ENCODE data around the gene PRKAB2. TPM values are rescaled to one million over a fixed set of nuclear protein-coding genes. Genes with fewer than 3 reads are reported as not detected.

Gene PRKAB2
- total RNA-seq, 3 donors from 2014 or later, result 16.6 to 27.2 (median 20.2) TPM

DNA sequence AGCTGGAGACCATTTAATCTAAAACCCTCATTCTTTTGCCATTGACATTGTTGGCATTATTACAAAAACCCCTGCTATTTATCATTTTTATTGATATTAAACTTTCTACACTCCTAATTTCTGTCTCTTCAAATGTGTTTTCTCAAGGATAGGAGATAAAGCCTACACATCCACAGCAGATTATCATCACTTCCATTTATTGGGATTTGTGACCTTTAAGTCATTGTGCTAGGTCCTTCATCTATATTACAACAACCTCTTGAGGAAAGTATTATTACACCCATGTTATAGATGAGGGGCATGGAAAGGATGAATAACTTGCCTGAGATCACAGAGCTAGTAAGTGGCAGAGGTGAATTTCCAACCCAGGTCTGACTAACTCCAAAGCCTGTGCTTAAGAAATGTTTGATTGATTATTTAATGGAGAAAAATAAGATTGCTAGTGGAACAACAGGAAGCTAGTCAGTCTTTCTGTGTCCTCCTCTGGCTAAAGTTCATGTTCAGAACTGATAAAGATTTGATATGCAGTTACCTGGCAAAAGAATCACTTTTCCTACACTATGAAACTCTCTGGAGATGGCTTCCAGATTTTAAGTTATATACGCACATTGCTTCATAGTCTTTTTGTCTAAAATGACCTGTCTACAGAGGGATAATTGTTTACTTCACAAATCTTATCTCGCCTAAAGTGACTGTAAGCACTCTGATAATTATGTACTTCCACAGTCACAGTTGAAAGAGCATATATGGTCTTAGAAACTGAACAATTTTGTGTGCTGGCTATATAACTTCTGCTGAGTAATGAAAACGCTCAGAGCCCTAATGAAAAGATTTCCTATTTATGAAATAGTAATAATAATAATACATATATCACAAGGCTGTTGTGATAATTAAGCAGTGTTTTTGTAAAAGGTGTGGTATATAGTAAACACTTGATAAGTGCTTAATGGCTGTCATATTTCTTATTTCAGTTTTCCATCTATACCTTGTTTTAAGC lies 37.9 kb upstream of the PRKAB2 start:
- ATAC-seq (no peak), DNase-seq (no peak)
- Histone ChIP-seq H3K9me3 (no peaks in the 10 kb centered on the region), H3K4me1 (ENCODE audit: low read depth) (peaks cover 14% of the 10 kb centered on the region), H3K36me3 (ENCODE audit: low read depth) (no peaks in the 10 kb centered on the region), H3K4me3 (no peak overlapping the region)
- TF ChIP-seq, protein P1, sequence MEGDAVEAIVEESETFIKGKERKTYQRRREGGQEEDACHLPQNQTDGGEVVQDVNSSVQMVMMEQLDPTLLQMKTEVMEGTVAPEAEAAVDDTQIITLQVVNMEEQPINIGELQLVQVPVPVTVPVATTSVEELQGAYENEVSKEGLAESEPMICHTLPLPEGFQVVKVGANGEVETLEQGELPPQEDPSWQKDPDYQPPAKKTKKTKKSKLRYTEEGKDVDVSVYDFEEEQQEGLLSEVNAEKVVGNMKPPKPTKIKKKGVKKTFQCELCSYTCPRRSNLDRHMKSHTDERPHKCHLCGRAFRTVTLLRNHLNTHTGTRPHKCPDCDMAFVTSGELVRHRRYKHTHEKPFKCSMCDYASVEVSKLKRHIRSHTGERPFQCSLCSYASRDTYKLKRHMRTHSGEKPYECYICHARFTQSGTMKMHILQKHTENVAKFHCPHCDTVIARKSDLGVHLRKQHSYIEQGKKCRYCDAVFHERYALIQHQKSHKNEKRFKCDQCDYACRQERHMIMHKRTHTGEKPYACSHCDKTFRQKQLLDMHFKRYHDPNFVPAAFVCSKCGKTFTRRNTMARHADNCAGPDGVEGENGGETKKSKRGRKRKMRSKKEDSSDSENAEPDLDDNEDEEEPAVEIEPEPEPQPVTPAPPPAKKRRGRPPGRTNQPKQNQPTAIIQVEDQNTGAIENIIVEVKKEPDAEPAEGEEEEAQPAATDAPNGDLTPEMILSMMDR (IDR thresholded peaks at IDR 0.05), result no peak
- intact Hi-C loops (cut with DNase I, micrococcal nuclease), result no loop called here

DNA sequence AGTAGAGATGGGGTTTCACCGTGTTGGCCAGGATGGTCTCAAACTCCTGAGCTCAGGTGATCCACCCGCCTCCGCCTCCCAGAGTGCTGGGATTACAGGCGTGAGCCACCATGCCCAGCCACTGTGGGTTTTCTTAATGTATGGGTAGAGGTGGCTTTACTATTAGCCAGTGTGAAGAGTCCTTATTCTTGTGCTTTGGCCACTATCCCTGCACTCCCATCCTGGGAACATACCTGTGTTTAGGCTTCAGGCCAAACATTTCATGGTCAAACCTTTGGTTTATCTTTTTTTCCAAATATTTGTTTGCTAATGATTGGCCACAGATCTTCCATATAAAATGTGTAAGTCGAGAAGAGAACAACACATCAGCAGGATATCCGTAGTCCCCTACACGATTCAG lies 36.3 kb upstream of the PRKAB2 start:
- Histone ChIP-seq H3K9me3 (no peaks in the 10 kb centered on the region), H3K4me3 (no peak overlapping the region), H3K4me1 (ENCODE audit: low read depth) (peaks cover 3% of the 10 kb centered on the region), H3K36me3 (ENCODE audit: low read depth) (no peaks in the 10 kb centered on the region)
- DNase-seq, result no peak
- TF ChIP-seq, protein P1 (IDR thresholded peaks at IDR 0.05), result no peak
- no peak for ATAC-seq
- intact Hi-C loops (cut with DNase I, micrococcal nuclease), result no loop called here

DNA sequence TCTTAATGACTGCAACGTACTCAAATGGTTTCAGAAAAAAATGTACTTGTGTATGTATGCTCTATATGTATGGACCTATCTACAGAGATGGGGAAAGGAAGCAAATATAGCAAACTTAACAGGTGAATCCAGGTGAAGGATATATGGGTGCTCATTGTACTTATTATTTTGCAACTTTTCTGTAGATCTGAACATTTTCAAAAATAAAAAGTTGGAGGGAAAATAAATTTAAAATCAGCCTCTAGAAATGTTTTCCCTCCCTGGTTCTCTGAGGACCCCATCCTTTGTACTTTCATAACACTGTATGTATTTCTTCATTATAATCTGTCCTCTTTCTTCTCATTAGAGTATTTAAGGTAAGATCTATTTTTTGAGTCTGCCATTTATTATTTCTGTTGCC lies 34.9 kb upstream of the PRKAB2 start:
- intact Hi-C loops (cut with DNase I, micrococcal nuclease), result no loop called here
- ATAC-seq, result no peak

DNA sequence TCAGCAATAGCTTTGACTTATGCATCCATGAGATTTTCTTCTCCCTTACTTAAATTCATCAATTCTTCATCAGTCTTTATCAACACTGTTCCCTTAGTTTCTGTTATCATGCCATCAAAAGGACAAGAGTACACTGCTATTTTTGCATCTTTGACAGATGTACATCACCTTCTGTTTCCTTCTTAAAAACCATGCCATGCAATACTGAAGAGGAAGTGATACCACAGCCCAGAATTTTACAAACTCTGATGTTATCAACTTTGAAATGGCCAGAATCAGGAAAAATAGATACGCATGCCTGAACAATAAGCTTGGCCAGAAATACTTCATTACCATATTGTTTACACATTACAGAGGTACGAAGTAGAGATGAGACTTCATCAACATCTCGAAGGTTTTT lies 31.8 kb upstream of the PRKAB2 start:
- Histone ChIP-seq H3K36me3 (ENCODE audit: low read depth) (no peaks in the 10 kb centered on the region), H3K4me1 (ENCODE audit: low read depth) (peaks cover 3% of the 10 kb centered on the region), H3K9me3 (no peaks in the 10 kb centered on the region), H3K4me3 (no peak overlapping the region)
- TF ChIP-seq, protein P1 (IDR thresholded peaks at IDR 0.05), result no peak
- intact Hi-C loops (cut with DNase I, micrococcal nuclease), result no loop called here
- DNase-seq, result no peak
- no peak for ATAC-seq

More for the DNA sequence above, 34.9 kb upstream of the PRKAB2 start:
- H3K9me3 ChIP-seq, result no peaks in the 10 kb centered on the region
- H3K4me3 ChIP-seq, result no peak overlapping the region
- TF ChIP-seq, protein P1 (IDR thresholded peaks at IDR 0.05), result no peak
- H3K36me3 ChIP-seq (ENCODE audit: low read depth), result no peaks in the 10 kb centered on the region
- peaks cover 3% of the 10 kb centered on the region for H3K4me1 ChIP-seq (ENCODE audit: low read depth)
- DNase-seq, result no peak

DNA sequence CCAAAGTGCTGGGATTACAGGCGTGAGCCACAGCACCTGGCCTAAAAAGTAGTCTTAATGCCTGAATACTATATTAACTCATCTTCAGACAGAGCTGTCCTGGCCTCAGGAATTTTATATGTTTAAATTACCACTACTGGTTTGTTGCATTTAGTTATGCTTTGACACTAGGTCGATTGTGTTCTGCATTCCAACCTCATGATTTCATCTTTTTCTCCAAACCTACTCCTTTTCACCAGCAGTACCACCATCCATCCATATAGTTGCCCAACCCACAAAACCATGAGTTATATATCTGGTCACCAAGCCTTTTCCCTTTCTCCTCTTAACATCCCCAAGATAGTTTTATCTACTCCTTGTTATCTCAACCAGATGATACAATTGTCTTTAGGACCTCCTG lies 30.3 kb upstream of the PRKAB2 start:
- Histone ChIP-seq H3K36me3 (ENCODE audit: low read depth) (no peaks in the 10 kb centered on the region), H3K9me3 (no peaks in the 10 kb centered on the region), H3K4me1 (ENCODE audit: low read depth) (peaks cover 3% of the 10 kb centered on the region), H3K4me3 (no peak overlapping the region)
- intact Hi-C loops (cut with DNase I, micrococcal nuclease), result no loop called here
- no peak for ATAC-seq
- no peak for DNase-seq
- TF ChIP-seq, protein P1 (IDR thresholded peaks at IDR 0.05), result no peak
